GM06990 (cell line): ENCODE data around the gene MALRD1.

Source experiments
- DNase-seq: peaks from one replicate; pipeline ENCODE4 v3.0.0-alpha.2; 2011; ENCODE audit not compliant: insufficient read length; ENCODE audit errors: extremely low read depth
- H3K27me3 ChIP-seq: replicated peaks from 2 replicates; pipeline ENCODE4 v1.6.0; 2011; ENCODE audit warnings: low read length; ENCODE audit not compliant: control insufficient read depth, insufficient read depth
- H3K36me3 ChIP-seq: 2 replicates; pipeline ENCODE4 v1.5.1; 2011; ENCODE audit warnings: low read length; ENCODE audit not compliant: control insufficient read depth, insufficient read depth
- H3K4me3 ChIP-seq: replicated peaks from 2 replicates; pipeline ENCODE4 v1.5.1; 2011; ENCODE audit warnings: low read depth, mild to moderate bottlenecking, control low read depth, low read length
- CTCF ChIP-seq: IDR thresholded peaks from 2 replicates; pipeline ENCODE4 v1.5.1; 2011; ENCODE audit warnings: low read length, control low read depth, mild to moderate bottlenecking, inconsistent platforms; ENCODE audit not compliant: insufficient read depth, poor library complexity, severe bottlenecking

MALRD1 gene

GRCh38 chr10:19107406-19107805 lies 58.8 kb downstream of the MALRD1 start:
- TF ChIP-seq CTCF = no peak
- no peaks in the 10 kb centered on the region for H3K27me3 ChIP-seq
- no peaks in the 10 kb centered on the region for H3K36me3 ChIP-seq
- no peak overlapping the region for H3K4me3 ChIP-seq
- DNase-seq = no peak

GRCh38 chr10:19111501-19112267 lies 63.1 kb downstream of the MALRD1 start:
- Histone ChIP-seq H3K27me3 (no peaks in the 10 kb centered on the region), H3K4me3 (no peak overlapping the region), H3K36me3 (no peaks in the 10 kb centered on the region)
- no peak for TF ChIP-seq CTCF
- no peak for DNase-seq

- DNase-seq = no peak
- no peak overlapping the region for H3K4me3 ChIP-seq
Measured at GRCh38 chr10:19117438-19117837, 68.8 kb downstream of the MALRD1 start.

GRCh38 chr10:19119191-19119590 lies 70.6 kb downstream of the MALRD1 start:
- Histone ChIP-seq H3K36me3 (no peaks in the 10 kb centered on the region), H3K27me3 (no peaks in the 10 kb centered on the region), H3K4me3 (no peak overlapping the region)
- DNase-seq = no peak
- no peak for TF ChIP-seq CTCF

More at GRCh38 chr10:19117438-19117837, 68.8 kb downstream of the MALRD1 start:
- Histone ChIP-seq H3K36me3 (no peaks in the 10 kb centered on the region), H3K27me3 (no peaks in the 10 kb centered on the region)
- no peak for TF ChIP-seq CTCF

- Histone ChIP-seq H3K36me3 (no peaks in the 10 kb centered on the region), H3K27me3 (no peaks in the 10 kb centered on the region), H3K4me3 (no peak overlapping the region)
- no peak for TF ChIP-seq CTCF
- DNase-seq = no peak
Measured at GRCh38 chr10:19120381-19120908, 71.8 kb downstream of the MALRD1 start.
